CD4-positive, alpha-beta T cell treated with Interferon alpha-2 for 1 hour (primary cell): Measurements from ENCODE around the gene KAT6B.

Experiments
- DNase-seq, 2 donors: peaks; one replicate each; pipeline ENCODE4 v3.0.0-alpha.2; 2020 to 2022

The KAT6B gene

GRCh38 chr10:74925291-74925690 lies 98.9 kb downstream of the KAT6B start:
- no peak for DNase-seq

GRCh38 chr10:74925708-74926107 lies 99.3 kb downstream of the KAT6B start:
- DNase-seq: no peak

GRCh38 chr10:74926791-74927585 lies 100.6 kb downstream of the KAT6B start:
- no peak for DNase-seq

GRCh38 chr10:74927701-74928100 lies 101.3 kb downstream of the KAT6B start:
- no peak for DNase-seq

GRCh38 chr10:74928742-74929191 lies 102.4 kb downstream of the KAT6B start:
- no peak for DNase-seq

- DNase-seq: no peak
Observed at GRCh38 chr10:74929197-74929596, 102.8 kb downstream of the KAT6B start.

GRCh38 chr10:74930965-74931364 lies 104.6 kb downstream of the KAT6B start:
- DNase-seq: no peak

GRCh38 chr10:74932648-74933047 lies 106.2 kb downstream of the KAT6B start:
- no peak for DNase-seq

- DNase-seq: no peak
Observed at GRCh38 chr10:74934100-74934812, 107.9 kb downstream of the KAT6B start.

- DNase-seq: no peak
Observed at GRCh38 chr10:74936577-74937265, 110.3 kb downstream of the KAT6B start.

GRCh38 chr10:74937266-74937856 lies 111.0 kb downstream of the KAT6B start:
- no peak for DNase-seq

GRCh38 chr10:74944205-74944604 lies 117.8 kb downstream of the KAT6B start:
- DNase-seq: no peak

GRCh38 chr10:74947781-74948401 lies 121.5 kb downstream of the KAT6B start:
- DNase-seq: no peak

- no peak for DNase-seq
Observed at GRCh38 chr10:74949034-74949832, 122.8 kb downstream of the KAT6B start.

- DNase-seq: no peak
Observed at GRCh38 chr10:74949843-74950765, 123.7 kb downstream of the KAT6B start.

GRCh38 chr10:74953214-74953613 lies 126.8 kb downstream of the KAT6B start:
- no peak for DNase-seq

GRCh38 chr10:74955796-74956195 lies 129.4 kb downstream of the KAT6B start:
- no peak for DNase-seq

GRCh38 chr10:74956555-74957111 lies 130.2 kb downstream of the KAT6B start:
- no peak for DNase-seq

GRCh38 chr10:74957285-74957961 lies 131.0 kb downstream of the KAT6B start:
- DNase-seq: no peak

- no peak for DNase-seq
Observed at GRCh38 chr10:74958316-74958715, 131.9 kb downstream of the KAT6B start.
